ENCODE measurements around the gene CELF5.

Gene CELF5

GRCh38 chr19:3304871-3305423 is 80.5 kb downstream of the CELF5 start:
- TF ChIP-seq CTCF (conservative IDR thresholded peaks at IDR 0.05): peak; percentile 96
- no peak for TF ChIP-seq ZFX (IDR thresholded peaks at IDR 0.05)
- no peak overlapping the region for H3K27ac ChIP-seq

GRCh38 chr19:3309724-3310123 is 85.3 kb downstream of the CELF5 start:
- H3K27ac ChIP-seq: no peak overlapping the region
- TF ChIP-seq CTCF (conservative IDR thresholded peaks at IDR 0.05): no peak

- no peak overlapping the region for H3K27ac ChIP-seq
- TF ChIP-seq CTCF (conservative IDR thresholded peaks at IDR 0.05) (no peak), ZFX (IDR thresholded peaks at IDR 0.05) (no peak)
These were observed 85.8 kb downstream of the CELF5 start for GRCh38 chr19:3310280-3310679.

GRCh38 chr19:3310711-3311110 is 86.2 kb downstream of the CELF5 start:
- no peak overlapping the region for H3K27ac ChIP-seq
- TF ChIP-seq ZFX (IDR thresholded peaks at IDR 0.05): no peak
- no peak for TF ChIP-seq CTCF (conservative IDR thresholded peaks at IDR 0.05)

- H3K27ac ChIP-seq: no peak overlapping the region
- TF ChIP-seq ZFX (IDR thresholded peaks at IDR 0.05): no peak
- no peak for TF ChIP-seq CTCF (conservative IDR thresholded peaks at IDR 0.05)
These were observed 88.7 kb downstream of the CELF5 start for GRCh38 chr19:3313199-3313575.

- TF ChIP-seq ZFX (IDR thresholded peaks at IDR 0.05) (no peak), CTCF (conservative IDR thresholded peaks at IDR 0.05) (no peak)
- no peak overlapping the region for H3K27ac ChIP-seq
These were observed 90.7 kb downstream of the CELF5 start for GRCh38 chr19:3314962-3315675.

GRCh38 chr19:3315676-3315973 is 91.2 kb downstream of the CELF5 start:
- H3K27ac ChIP-seq: no peak overlapping the region
- TF ChIP-seq CTCF (conservative IDR thresholded peaks at IDR 0.05): no peak
